Hepatocyte (in vitro differentiated cells): Measurements from ENCODE around the gene ADIRF.

ENCODE experiments used
- CTCF ChIP-seq: fragments of 200-600 bp; sonication (generic); IDR thresholded peaks from 2 replicates; pipeline ENCODE4 v1.5.1; 2016; ENCODE audit warnings: antibody characterized with exemption, mild to moderate bottlenecking; ENCODE audit not compliant: poor library complexity
- EZH2 ChIP-seq: fragments of 200-600 bp; sonication (generic); IDR thresholded peaks from 2 replicates; pipeline ENCODE4 v1.6.1; 2016; ENCODE audit warnings: antibody characterized with exemption, mild to moderate bottlenecking, borderline replicate concordance

- TF ChIP-seq EZH2 (no peak), CTCF (no peak)
Measured at GRCh38 chr10:86956195-86956847, 12.0 kb upstream of the ADIRF start.
